C4-2B (cell line): ENCODE data around the gene NPAS3.

ENCODE experiments used
- H3K27ac ChIP-seq: fragments of 450-650 bp; 2 replicates; pipeline ENCODE4 v1.5.1; 2017
- CTCF ChIP-seq: fragments of 450-650 bp; conservative IDR thresholded peaks from 2 replicates; pipeline ENCODE4 v1.5.1; 2017; ENCODE audit warnings: mild to moderate bottlenecking
- ZFX ChIP-seq: fragments of 450-650 bp; IDR thresholded peaks from 2 replicates; pipeline ENCODE4 v1.6.1; 2017

NPAS3 gene

GRCh38 chr14:33589334-33589733 is 650.7 kb downstream of the NPAS3 start:
- no peak overlapping the region for H3K27ac ChIP-seq
- TF ChIP-seq CTCF: no peak
- no peak for TF ChIP-seq ZFX

- TF ChIP-seq ZFX (no peak), CTCF (no peak)
- no peak overlapping the region for H3K27ac ChIP-seq
Measured at GRCh38 chr14:33590891-33591630, 652.4 kb downstream of the NPAS3 start.

- H3K27ac ChIP-seq: no peak overlapping the region
- TF ChIP-seq CTCF: no peak
- no peak for TF ChIP-seq ZFX
Measured at GRCh38 chr14:33592297-33592696, 653.6 kb downstream of the NPAS3 start.

GRCh38 chr14:33596211-33597080 is 657.8 kb downstream of the NPAS3 start:
- TF ChIP-seq CTCF (no peak), ZFX (no peak)
- no peak overlapping the region for H3K27ac ChIP-seq

- H3K27ac ChIP-seq: no peak overlapping the region
- TF ChIP-seq ZFX (no peak), CTCF (no peak)
Measured at GRCh38 chr14:33598582-33598981, 659.9 kb downstream of the NPAS3 start.

GRCh38 chr14:33602396-33602795 is 663.7 kb downstream of the NPAS3 start:
- H3K27ac ChIP-seq: no peak overlapping the region
- TF ChIP-seq CTCF (no peak), ZFX (no peak)

- H3K27ac ChIP-seq: no peak overlapping the region
- TF ChIP-seq CTCF (no peak), ZFX (no peak)
Measured at GRCh38 chr14:33606591-33606990, 667.9 kb downstream of the NPAS3 start.
